ENCODE measurements around the gene ARAP2.

DNA sequence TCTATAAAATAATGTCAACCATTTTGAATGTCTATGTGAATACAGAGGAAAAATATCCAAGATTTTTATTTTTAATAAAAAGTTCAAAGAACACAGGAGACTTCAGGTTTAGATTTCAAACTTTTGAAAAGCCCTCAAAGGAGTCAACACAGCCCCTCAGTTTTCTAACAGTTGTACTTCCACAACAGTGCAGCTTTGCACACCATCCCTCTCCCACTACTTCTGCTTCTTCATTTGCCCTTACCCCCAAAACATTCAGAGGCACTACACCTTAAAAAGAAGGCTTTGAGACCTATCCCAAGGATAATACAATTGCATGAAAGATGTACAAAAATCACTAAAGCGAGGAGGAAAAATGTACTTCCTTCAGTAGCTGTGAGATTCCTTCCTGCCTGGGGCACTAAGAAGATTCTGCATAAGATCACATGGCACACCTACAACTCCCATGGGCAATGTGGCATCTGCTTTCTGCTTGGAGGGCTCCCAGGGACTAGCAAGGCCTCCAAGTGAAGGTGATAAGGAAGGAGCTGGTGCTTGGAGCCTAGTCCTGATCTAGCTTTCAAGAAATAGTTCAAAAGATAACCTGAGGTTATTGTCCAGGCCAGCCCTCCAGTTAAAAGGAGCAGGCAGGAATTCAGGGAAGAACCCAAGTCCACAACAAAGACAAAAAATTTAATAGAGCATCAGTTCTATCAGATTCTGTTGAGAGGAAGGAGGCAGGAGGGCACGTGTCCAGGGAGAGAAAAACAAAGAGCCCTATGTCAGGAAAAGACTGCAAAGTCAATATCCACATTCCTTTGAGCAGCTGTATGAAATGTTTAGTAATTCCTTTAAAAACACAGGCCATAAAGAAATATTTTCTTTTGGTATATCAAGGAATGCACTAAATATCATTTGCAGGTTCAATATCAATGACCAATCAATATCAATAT is 19.1 kb downstream of the ARAP2 start:
- TF ChIP-seq, protein P1, sequence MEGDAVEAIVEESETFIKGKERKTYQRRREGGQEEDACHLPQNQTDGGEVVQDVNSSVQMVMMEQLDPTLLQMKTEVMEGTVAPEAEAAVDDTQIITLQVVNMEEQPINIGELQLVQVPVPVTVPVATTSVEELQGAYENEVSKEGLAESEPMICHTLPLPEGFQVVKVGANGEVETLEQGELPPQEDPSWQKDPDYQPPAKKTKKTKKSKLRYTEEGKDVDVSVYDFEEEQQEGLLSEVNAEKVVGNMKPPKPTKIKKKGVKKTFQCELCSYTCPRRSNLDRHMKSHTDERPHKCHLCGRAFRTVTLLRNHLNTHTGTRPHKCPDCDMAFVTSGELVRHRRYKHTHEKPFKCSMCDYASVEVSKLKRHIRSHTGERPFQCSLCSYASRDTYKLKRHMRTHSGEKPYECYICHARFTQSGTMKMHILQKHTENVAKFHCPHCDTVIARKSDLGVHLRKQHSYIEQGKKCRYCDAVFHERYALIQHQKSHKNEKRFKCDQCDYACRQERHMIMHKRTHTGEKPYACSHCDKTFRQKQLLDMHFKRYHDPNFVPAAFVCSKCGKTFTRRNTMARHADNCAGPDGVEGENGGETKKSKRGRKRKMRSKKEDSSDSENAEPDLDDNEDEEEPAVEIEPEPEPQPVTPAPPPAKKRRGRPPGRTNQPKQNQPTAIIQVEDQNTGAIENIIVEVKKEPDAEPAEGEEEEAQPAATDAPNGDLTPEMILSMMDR (IDR thresholded peaks at IDR 0.05), result no peak
- TF ChIP-seq POLR2A (IDR thresholded peaks at IDR 0.05), result no peak

Measured in lower leg skin (tissue), 3 donors.